NCI-H187 (cell line): ENCODE measurements around the gene PPM1D.
"Not testable (repeated sequence)": the region's sequence is repeated elsewhere in the genome, so short reads cannot be mapped to it uniquely, and the experiment has no call there.

Source experiments
- DNase-seq, 2 experiments: peaks; one replicate each; lab custom pipeline; 2025; lab: John Stamatoyannopoulos, UW

PPM1D gene

GRCh38 chr17:60593441-60594036 is 6.5 kb upstream of the PPM1D start:
- not testable (repeated sequence) for DNase-seq

- not testable (repeated sequence) for DNase-seq
These were observed 5.8 kb upstream of the PPM1D start for GRCh38 chr17:60594170-60594569.

GRCh38 chr17:60594734-60595133 is 5.3 kb upstream of the PPM1D start:
- no peak for DNase-seq

GRCh38 chr17:60597297-60597696 is 2.7 kb upstream of the PPM1D start:
- no peak for DNase-seq

- peak in 1 of 2 experiments; percentile 24 for DNase-seq
These were observed 1.8 kb upstream of the PPM1D start for GRCh38 chr17:60598001-60598736.

- no peak for DNase-seq
These were observed 773 bp upstream of the PPM1D start for GRCh38 chr17:60599220-60599619.

GRCh38 chr17:60600490-60601446 is 775 bp downstream of the PPM1D start:
- peak; percentile 46 to 58 for DNase-seq

GRCh38 chr17:60601447-60602384 is 1.7 kb downstream of the PPM1D start:
- DNase-seq, result peak; percentile 6 to 41

- no peak for DNase-seq
These were observed 2.4 kb downstream of the PPM1D start for GRCh38 chr17:60602385-60602742.

- DNase-seq, result no peak
These were observed 2.9 kb downstream of the PPM1D start for GRCh38 chr17:60602871-60603270.

- not testable (repeated sequence) for DNase-seq
These were observed 3.5 kb downstream of the PPM1D start for GRCh38 chr17:60603477-60603876.

GRCh38 chr17:60604686-60605334 is 4.8 kb downstream of the PPM1D start:
- DNase-seq, result no peak

GRCh38 chr17:60606036-60606435 is 6.0 kb downstream of the PPM1D start:
- no peak for DNase-seq

GRCh38 chr17:60610473-60610872 is 10.5 kb downstream of the PPM1D start:
- DNase-seq, result no peak

GRCh38 chr17:60611321-60611720 is 11.3 kb downstream of the PPM1D start:
- DNase-seq, result not testable (repeated sequence)

GRCh38 chr17:60613325-60613724 is 13.3 kb downstream of the PPM1D start:
- no peak for DNase-seq

- DNase-seq, result not testable (repeated sequence)
These were observed 13.8 kb downstream of the PPM1D start for GRCh38 chr17:60613796-60614195.

GRCh38 chr17:60614247-60614646 is 14.3 kb downstream of the PPM1D start:
- not testable (repeated sequence) for DNase-seq

- no peak for DNase-seq
These were observed 15.1 kb downstream of the PPM1D start for GRCh38 chr17:60615108-60615507.

GRCh38 chr17:60615840-60616239 is 15.8 kb downstream of the PPM1D start:
- no peak for DNase-seq

GRCh38 chr17:60618080-60618479 is 18.1 kb downstream of the PPM1D start:
- DNase-seq, result no peak
